ENCODE results near the gene DESI1.

- TF ChIP-seq YY1 (IDR thresholded peaks at IDR 0.05; ENCODE audit: insufficient read depth, insufficient read length): no peak
- no peak for TF ChIP-seq SUZ12 (IDR thresholded peaks at IDR 0.05; ENCODE audit: extremely low read depth, insufficient read depth, insufficient read length)
These were observed 1.0 kb upstream of the DESI1 start for GRCh38 chr22:41621911-41622179.
